DMS 273 (cell line): ENCODE results near the gene DGAT2.
"Not testable (repeated sequence)": the region's sequence is repeated elsewhere in the genome, so short reads cannot be mapped to it uniquely, and the experiment has no call there.

Source experiments
- DNase-seq: peaks from one replicate; lab custom pipeline; 2025; ENCODE audit not compliant: unreplicated experiment; lab: John Stamatoyannopoulos, UW

The DGAT2 gene

GRCh38 chr11:75754933-75755332, 13.6 kb upstream of the DGAT2 start:
- DNase-seq = not testable (repeated sequence)

- DNase-seq = no peak
Observed at GRCh38 chr11:75757651-75758050, 10.9 kb upstream of the DGAT2 start.

- no peak for DNase-seq
Observed at GRCh38 chr11:75759832-75760231, 8.7 kb upstream of the DGAT2 start.

GRCh38 chr11:75760243-75760642, 8.3 kb upstream of the DGAT2 start:
- no peak for DNase-seq

- no peak for DNase-seq
Observed at GRCh38 chr11:75760710-75761493, 7.7 kb upstream of the DGAT2 start.

- DNase-seq = no peak
Observed at GRCh38 chr11:75762158-75762557, 6.4 kb upstream of the DGAT2 start.

- no peak for DNase-seq
Observed at GRCh38 chr11:75762885-75763284, 5.7 kb upstream of the DGAT2 start.

GRCh38 chr11:75763846-75764245, 4.7 kb upstream of the DGAT2 start:
- DNase-seq = no peak

- no peak for DNase-seq
Observed at GRCh38 chr11:75765116-75765515, 3.5 kb upstream of the DGAT2 start.

GRCh38 chr11:75766443-75767227, 1.9 kb upstream of the DGAT2 start:
- DNase-seq = no peak

GRCh38 chr11:75767228-75767572, 1.4 kb upstream of the DGAT2 start:
- DNase-seq = no peak

GRCh38 chr11:75767793-75768111, 826 bp upstream of the DGAT2 start:
- DNase-seq = no peak

GRCh38 chr11:75768909-75769771, 562 bp downstream of the DGAT2 start:
- DNase-seq = peak; percentile 29

- DNase-seq = no peak
Observed at GRCh38 chr11:75770102-75770501, 1.5 kb downstream of the DGAT2 start.

- no peak for DNase-seq
Observed at GRCh38 chr11:75771646-75772410, 3.2 kb downstream of the DGAT2 start.

GRCh38 chr11:75773595-75774353, 5.2 kb downstream of the DGAT2 start:
- DNase-seq = no peak

GRCh38 chr11:75775056-75775455, 6.5 kb downstream of the DGAT2 start:
- DNase-seq = no peak

- no peak for DNase-seq
Observed at GRCh38 chr11:75776546-75776945, 8.0 kb downstream of the DGAT2 start.

- DNase-seq = no peak
Observed at GRCh38 chr11:75777461-75778110, 9.0 kb downstream of the DGAT2 start.

GRCh38 chr11:75778962-75779361, 10.4 kb downstream of the DGAT2 start:
- no peak for DNase-seq
